Stimulated activated naive CD4-positive, alpha-beta T cell (primary cell): Measurements from ENCODE around the gene CHRNA4.
"Not testable (repeated sequence)": the region's sequence is repeated elsewhere in the genome, so short reads cannot be mapped to it uniquely, and the experiment has no call there.

Source experiments
- DNase-seq, 6 experiments: peaks; one replicate each; lab custom pipeline; 2025; lab: John Stamatoyannopoulos, UW

CHRNA4 gene

GRCh38 chr20:63348828-63349515 lies 12.2 kb downstream of the CHRNA4 start:
- no peak for DNase-seq

GRCh38 chr20:63347950-63348827 lies 13.0 kb downstream of the CHRNA4 start:
- no peak for DNase-seq

GRCh38 chr20:63347081-63347741 lies 13.9 kb downstream of the CHRNA4 start:
- DNase-seq, result no peak

GRCh38 chr20:63346131-63347080 lies 14.7 kb downstream of the CHRNA4 start:
- no peak for DNase-seq

- DNase-seq, result no peak
These were observed 15.6 kb downstream of the CHRNA4 start for GRCh38 chr20:63345328-63346100.

GRCh38 chr20:63344616-63345327 lies 16.4 kb downstream of the CHRNA4 start:
- no peak for DNase-seq

- no peak for DNase-seq
These were observed 17.4 kb downstream of the CHRNA4 start for GRCh38 chr20:63343460-63344445.

GRCh38 chr20:63342561-63343459 lies 18.3 kb downstream of the CHRNA4 start:
- DNase-seq, result no peak

GRCh38 chr20:63340158-63340688 lies 20.9 kb downstream of the CHRNA4 start:
- DNase-seq, result not testable (repeated sequence)

- not testable (repeated sequence) for DNase-seq
These were observed 21.7 kb downstream of the CHRNA4 start for GRCh38 chr20:63339154-63340094.

- DNase-seq, result no peak
These were observed 23.2 kb downstream of the CHRNA4 start for GRCh38 chr20:63337786-63338420.

- no peak for DNase-seq
These were observed 24.9 kb downstream of the CHRNA4 start for GRCh38 chr20:63336232-63336752.

GRCh38 chr20:63335711-63336110 lies 25.4 kb downstream of the CHRNA4 start:
- DNase-seq, result no peak

GRCh38 chr20:63335060-63335459 lies 26.1 kb downstream of the CHRNA4 start:
- not testable (repeated sequence) for DNase-seq

- DNase-seq, result no peak
These were observed 26.8 kb downstream of the CHRNA4 start for GRCh38 chr20:63334356-63334755.
